Heart left ventricle (tissue), 16 donors: Measurements from ENCODE around the gene MB. TPM values are rescaled to one million over a fixed set of nuclear protein-coding genes. Genes with fewer than 3 reads are reported as not detected.

Experiments used
- ATAC-seq, 4 donors: fragments of 200-7000 bp; cut with Tn5 transposase; one replicate each; pipeline ENCODE4 v1.9.1; 2020 to 2022; ENCODE audit warnings: moderate library complexity in 4 of 4, mild to moderate bottlenecking in 3 of 4, moderate number of reproducible peaks in 1 of 4
- DNase-seq, 5 donors: peaks; one replicate each; pipeline ENCODE4 v3.0.0-alpha.2; 2020
- H3K27ac ChIP-seq, 12 donors: fragments of 200-600 bp; sonication (generic) in 4 of 12; one replicate each; pipeline versions ENCODE4 v1.5.0 to v1.8.0; 2016 to 2022; ENCODE audit warnings: mild to moderate bottlenecking in 2 of 12
- H3K27me3 ChIP-seq, 9 donors: fragments of 200-600 bp; sonication (generic) in 2 of 9; one replicate each; pipeline versions ENCODE4 v1.5.1 to v1.8.0; 2016 to 2022; ENCODE audit warnings: mild to moderate bottlenecking in 3 of 9
- H3K36me3 ChIP-seq, 9 donors: fragments of 200-600 bp; sonication (generic) in 2 of 9; one replicate each; pipeline versions ENCODE4 v1.5.0 to v1.8.0; 2018 to 2022; ENCODE audit warnings: mild to moderate bottlenecking in 2 of 9
- H3K4me1 ChIP-seq, 12 donors: fragments of 200-600 bp; sonication (generic) in 4 of 12; one replicate each; pipeline versions ENCODE4 v1.5.0 to v1.8.0; 2016 to 2022; ENCODE audit warnings: mild to moderate bottlenecking in 3 of 12
- H3K4me3 ChIP-seq, 12 donors: fragments of 200-600 bp; sonication (generic) in 4 of 12; one replicate each; pipeline versions ENCODE4 v1.5.0 to v1.8.0; 2017 to 2022; ENCODE audit warnings: mild to moderate bottlenecking in 9 of 12, moderate library complexity in 4 of 12
- H3K9me3 ChIP-seq, 12 donors: fragments of 200-600 bp; sonication (generic) in 4 of 12; one replicate each; pipeline versions ENCODE4 v1.5.0 to v1.8.0; 2016 to 2022; ENCODE audit warnings: mild to moderate bottlenecking in 1 of 12
- POLR2A ChIP-seq, 2 donors: fragments of 450-650 bp; IDR thresholded peaks; one replicate each; pipeline ENCODE4 v1.6.1; 2017; ENCODE audit warnings: antibody characterized with exemption in 2 of 2, mild to moderate bottlenecking in 2 of 2, moderate library complexity in 2 of 2
- WGBS, 4 donors: extraction: QIAGEN DNeasy Blood & Tissue Kit in 2 of 4; methylation state at CpG; one replicate each; pipeline versions ENCODE4 v1.1.5 to v1.1.7; 2013 to 2018; 5-methylcytosine and 5-hydroxymethylcytosine counted together
- intact Hi-C, 10 donors: fragments of 100-400 bp; cut with DNase I; formaldehyde crosslinking; loops; one replicate each; pipeline versions ENCODE4 v1.11.1 to v1.14.2; 2022
- polyA plus RNA-seq, 2 donors: library from polyadenylated mRNA; stranded (reverse); fragments of 200-250 nt; gene quantifications; one replicate each; pipeline ENCODE4 v1.2.3, GENCODE V29; 2013
- total RNA-seq, 9 donors: library from RNA; depleted of rRNA in 2 of 9; stranded (reverse); fragments of >200 nt in 2 of 9; fragmentation: NEBNext Ultra II Directional in 3 of 9; extraction: Animal tissue kit (Norgen Biotek cat#: 25700) in 3 of 9; gene quantifications; one replicate each; pipeline versions ENCODE4 v1.1.0 to v1.2.4, GENCODE V29; 2016 to 2023
- TF ChIP-seq, protein P1 (sequence below), 12 donors: fragments of 200-600 bp; sonication (generic) in 4 of 12; IDR thresholded peaks; one replicate each; pipeline versions ENCODE4 v1.5.0 to v1.8.0; 2018 to 2022; ENCODE audit warnings: antibody characterized with exemption in 12 of 12, mild to moderate bottlenecking in 5 of 12
- donor health status: ischemic (EF 13 %, LVEDD 7.1; RV severe dilation, severe dysfunction).
- donor health status: healthy with polysubstance abuse.
- donor health status: DM: no; HTN: yes; CAD: no.
- donor health status: DM: no; HTN: no; CAD: no.
- donor health status: ischemic (EF 25% LVEDD 6.9; RV normal size, moderate dysfunction).
- donor health status: ischemic (EF 25% LVEDD 5.7; RV mildly dilated, moderate dysfunction).
- donor health status: healthy.
- donor health status: DM: yes; HTN: yes; CAD: no.
- donor health status: ischemic (EF 35%, LVEDD 5.7; RV mildly dilated, moderate dysfunction).
- donor health status: nonischemic (EF 11% LVEDD 7.7; RV severe dilation, severe dysfunction).
- donor health status: DM: yes; HTN: yes; CAD: no.
- donor health status: PGD.
- donor health status: ischemic (EF 29% LVEDD 5.4; RV normal size, mild dysfunction).
- donor health status: nonischemic (EF 23%, LVEDD 6.1; RV moderate dilation, normal function).

MB gene
- total and polyA plus RNA-seq, 11 donors, result 6,181 to 16,840 (median 13,341) TPM

DNA sequence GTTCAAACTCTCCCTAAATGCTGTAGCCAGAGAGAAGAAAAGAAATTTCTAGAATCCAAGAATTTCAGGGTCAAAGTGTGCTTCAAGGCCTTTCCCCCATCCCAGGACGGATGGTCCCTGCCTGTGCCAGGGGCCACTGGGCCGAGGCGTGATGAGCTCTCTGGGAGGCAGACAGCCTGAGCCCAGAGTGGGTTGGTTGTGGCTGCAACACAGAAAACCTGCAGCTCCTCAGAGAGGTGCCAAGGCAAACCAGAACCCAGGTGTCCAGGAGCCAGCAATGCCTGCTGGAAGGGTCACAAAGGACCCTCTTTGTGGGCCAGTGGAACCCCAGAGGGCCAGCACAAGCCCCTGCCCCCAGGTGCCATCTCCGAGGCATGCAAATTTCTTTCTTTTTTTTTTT lies 28.5 kb upstream of the MB start:
- no peak overlapping the region for H3K4me3 ChIP-seq
- no peak for ATAC-seq
- intact Hi-C loops, result no loop called here
- no peaks in the 10 kb centered on the region for H3K9me3 ChIP-seq
- no peak for DNase-seq
- TF ChIP-seq, protein P1, sequence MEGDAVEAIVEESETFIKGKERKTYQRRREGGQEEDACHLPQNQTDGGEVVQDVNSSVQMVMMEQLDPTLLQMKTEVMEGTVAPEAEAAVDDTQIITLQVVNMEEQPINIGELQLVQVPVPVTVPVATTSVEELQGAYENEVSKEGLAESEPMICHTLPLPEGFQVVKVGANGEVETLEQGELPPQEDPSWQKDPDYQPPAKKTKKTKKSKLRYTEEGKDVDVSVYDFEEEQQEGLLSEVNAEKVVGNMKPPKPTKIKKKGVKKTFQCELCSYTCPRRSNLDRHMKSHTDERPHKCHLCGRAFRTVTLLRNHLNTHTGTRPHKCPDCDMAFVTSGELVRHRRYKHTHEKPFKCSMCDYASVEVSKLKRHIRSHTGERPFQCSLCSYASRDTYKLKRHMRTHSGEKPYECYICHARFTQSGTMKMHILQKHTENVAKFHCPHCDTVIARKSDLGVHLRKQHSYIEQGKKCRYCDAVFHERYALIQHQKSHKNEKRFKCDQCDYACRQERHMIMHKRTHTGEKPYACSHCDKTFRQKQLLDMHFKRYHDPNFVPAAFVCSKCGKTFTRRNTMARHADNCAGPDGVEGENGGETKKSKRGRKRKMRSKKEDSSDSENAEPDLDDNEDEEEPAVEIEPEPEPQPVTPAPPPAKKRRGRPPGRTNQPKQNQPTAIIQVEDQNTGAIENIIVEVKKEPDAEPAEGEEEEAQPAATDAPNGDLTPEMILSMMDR (IDR thresholded peaks at IDR 0.05), result no peak
- TF ChIP-seq POLR2A (IDR thresholded peaks at IDR 0.05), result no peak
- H3K4me1 ChIP-seq, result peaks cover 11 to 47% (median 32%) of the 10 kb centered on the region in 12 donors
- H3K27me3 ChIP-seq, result no peaks in the 10 kb centered on the region
- WGBS, 4 donors, result 94 to 98% (median 97%) methylated on average over 2 to 4 of the region's 4 CpGs
- H3K36me3 ChIP-seq, result no peaks in the 10 kb centered on the region
- no peak overlapping the region for H3K27ac ChIP-seq

DNA sequence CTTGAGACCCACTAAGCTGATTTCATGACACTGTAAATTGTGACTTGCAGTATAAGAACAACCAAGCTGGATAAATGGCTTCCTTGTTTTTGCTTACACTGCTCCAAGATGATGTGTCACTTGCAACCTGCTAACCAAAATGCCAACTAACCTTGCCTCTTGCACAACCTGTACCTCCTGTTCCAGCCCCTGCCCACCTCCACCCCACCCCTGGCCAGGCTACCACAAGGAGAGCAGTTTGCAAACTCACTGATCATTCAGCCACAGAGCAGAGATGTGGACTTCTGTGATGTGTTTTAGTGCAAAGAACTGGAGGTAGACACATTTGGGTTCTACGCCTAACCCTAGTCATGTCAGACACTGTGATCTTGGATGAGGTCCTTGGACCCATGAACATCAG lies 26.9 kb upstream of the MB start:
- Histone ChIP-seq H3K4me3 (no peak overlapping the region), H3K36me3 (no peaks in the 10 kb centered on the region), H3K9me3 (no peaks in the 10 kb centered on the region), H3K27ac (no peak overlapping the region), H3K27me3 (no peaks in the 10 kb centered on the region), H3K4me1 (peaks cover 6 to 48% (median 30%) of the 10 kb centered on the region in 12 donors)
- TF ChIP-seq POLR2A (IDR thresholded peaks at IDR 0.05), result no peak
- TF ChIP-seq, protein P1 (IDR thresholded peaks at IDR 0.05), result no peak
- 94 to 100% (median 99%) methylated on average over 1 of the region's 1 CpG for WGBS, 4 donors
- no peak for ATAC-seq
- no peak for DNase-seq
- intact Hi-C loops, result no loop called here

DNA sequence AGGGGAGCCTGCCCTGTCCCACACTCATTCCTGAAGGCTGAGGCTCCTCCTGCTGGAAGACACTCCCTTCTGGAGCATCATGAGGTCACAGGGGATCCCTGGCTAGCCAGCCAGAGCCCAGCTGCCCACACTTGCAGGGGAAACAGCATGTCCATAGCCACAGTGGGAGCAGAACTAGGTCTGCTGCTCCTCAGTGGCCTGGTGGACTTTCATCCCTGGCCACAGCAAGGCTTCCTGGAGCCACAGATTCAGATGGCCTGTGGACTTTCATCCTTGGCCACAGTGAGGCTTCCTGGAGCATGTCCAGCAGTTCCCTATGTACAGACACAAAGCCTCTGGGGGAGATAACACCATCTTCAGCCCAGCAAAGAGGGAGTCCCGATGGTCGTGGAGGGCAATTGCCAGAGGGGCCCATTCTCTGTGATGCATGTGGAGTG lies 25.2 kb upstream of the MB start:
- WGBS, 4 donors, result 26 to 79% (median 55%) methylated on average over 2 of the region's 2 CpGs; no CpG with 5 or more reads in 1 of the 4 donors
- H3K36me3 ChIP-seq, result no peaks in the 10 kb centered on the region
- H3K4me1 ChIP-seq, result peaks cover 11 to 54% (median 39%) of the 10 kb centered on the region in 12 donors
- no peak for DNase-seq
- H3K27ac ChIP-seq, result no peak overlapping the region
- TF ChIP-seq, protein P1 (IDR thresholded peaks at IDR 0.05), result no peak
- no peak for TF ChIP-seq POLR2A (IDR thresholded peaks at IDR 0.05)
- intact Hi-C loops, result no loop called here
- no peaks in the 10 kb centered on the region for H3K9me3 ChIP-seq
- ATAC-seq, result no peak
- H3K27me3 ChIP-seq, result no peaks in the 10 kb centered on the region
- no peak overlapping the region for H3K4me3 ChIP-seq

DNA sequence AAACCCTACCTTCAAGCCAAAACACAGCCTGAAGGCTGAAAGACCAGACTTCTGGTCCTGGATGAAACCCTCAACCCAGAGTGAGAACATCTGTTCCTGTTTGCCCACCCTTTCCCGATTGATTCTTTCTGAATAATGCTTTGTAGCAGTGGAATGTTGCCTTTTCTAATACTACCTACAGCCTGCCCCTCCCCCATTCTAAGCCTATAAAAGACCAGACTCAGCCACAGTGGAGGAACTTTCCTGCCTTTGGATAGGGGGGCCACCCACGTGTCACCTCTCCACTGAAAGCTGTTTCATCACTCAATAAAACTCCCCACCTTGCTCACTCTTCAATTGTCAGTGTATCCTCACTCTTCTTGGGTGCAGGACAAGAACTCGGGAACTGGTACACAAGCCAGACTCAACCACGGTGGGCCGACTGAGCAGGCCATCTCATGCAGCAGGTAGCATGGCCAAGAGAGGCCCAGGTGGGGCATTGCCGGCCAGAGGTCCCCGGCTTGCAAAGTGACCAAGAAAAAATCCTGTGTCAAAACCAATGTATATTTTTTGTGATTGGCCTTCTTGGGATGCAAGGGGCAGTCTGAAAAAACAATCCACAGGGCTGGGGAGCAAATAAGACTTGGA lies 24.5 kb upstream of the MB start:
- intact Hi-C loops, result no loop called here
- DNase-seq (no peak), ATAC-seq (no peak)
- no peaks in the 10 kb centered on the region for H3K27me3 ChIP-seq
- peaks cover 12 to 53% (median 36%) of the 10 kb centered on the region in 12 donors for H3K4me1 ChIP-seq
- H3K9me3 ChIP-seq, result no peaks in the 10 kb centered on the region
- no peak for TF ChIP-seq POLR2A (IDR thresholded peaks at IDR 0.05)
- TF ChIP-seq, protein P1 (IDR thresholded peaks at IDR 0.05), result no peak
- H3K36me3 ChIP-seq, result no peaks in the 10 kb centered on the region
- H3K4me3 ChIP-seq, result no peak overlapping the region
- H3K27ac ChIP-seq, result no peak overlapping the region
- WGBS, 4 donors, result 89 to 95% (median 94%) methylated on average over 7 of the region's 7 CpGs
